GM18867 (cell line): ENCODE measurements around the gene STXBP5.
"Not testable (repeated sequence)": the region's sequence is repeated elsewhere in the genome, so short reads cannot be mapped to it uniquely, and the experiment has no call there.

ENCODE experiments used
- ATAC-seq: cut with Tn5 transposase; IDR thresholded peaks from one replicate; pipeline ENCODE4 v1.9.1; 2021; ENCODE audit warnings: mild to moderate bottlenecking, moderate library complexity; ENCODE audit not compliant: unreplicated experiment

The STXBP5 gene

DNA sequence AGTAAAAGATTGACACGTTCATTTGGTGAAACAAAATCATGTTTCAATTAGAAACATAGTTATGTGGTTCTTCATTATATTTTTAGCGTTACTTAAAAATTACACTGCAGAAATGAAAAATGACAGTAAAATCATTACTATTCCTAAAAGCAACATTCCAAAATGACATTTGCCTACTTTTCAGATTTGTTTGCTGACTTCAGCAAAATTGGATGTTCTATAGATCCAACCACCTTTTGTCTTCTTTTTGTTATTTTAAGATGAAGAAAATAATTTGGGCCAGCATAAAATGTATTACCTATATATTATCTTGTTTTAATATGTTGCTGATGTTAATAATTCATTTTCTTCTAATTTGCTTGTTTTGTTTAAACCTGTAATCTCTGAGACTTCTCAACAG, 30.5 kb downstream of the STXBP5 start:
- ATAC-seq: no peak

DNA sequence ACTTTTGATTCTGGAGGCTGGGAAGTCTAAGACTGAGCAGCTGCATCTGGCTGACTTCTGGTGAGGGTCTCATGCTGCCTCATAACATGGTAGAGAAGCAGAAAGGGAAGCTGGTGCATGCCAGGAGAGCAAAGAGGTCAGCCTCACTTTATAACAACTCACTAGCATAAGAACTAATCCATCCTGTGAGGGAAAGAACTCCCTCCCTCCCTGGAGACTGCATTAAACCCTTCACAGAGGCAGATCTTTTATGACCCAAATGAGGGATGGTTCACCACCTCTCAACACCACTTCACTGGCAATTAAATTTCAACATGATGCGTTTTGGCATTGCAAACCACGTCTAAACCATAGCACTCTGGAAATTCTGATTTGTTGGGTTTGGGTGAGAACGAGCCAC, 33.9 kb downstream of the STXBP5 start:
- ATAC-seq: no peak

DNA sequence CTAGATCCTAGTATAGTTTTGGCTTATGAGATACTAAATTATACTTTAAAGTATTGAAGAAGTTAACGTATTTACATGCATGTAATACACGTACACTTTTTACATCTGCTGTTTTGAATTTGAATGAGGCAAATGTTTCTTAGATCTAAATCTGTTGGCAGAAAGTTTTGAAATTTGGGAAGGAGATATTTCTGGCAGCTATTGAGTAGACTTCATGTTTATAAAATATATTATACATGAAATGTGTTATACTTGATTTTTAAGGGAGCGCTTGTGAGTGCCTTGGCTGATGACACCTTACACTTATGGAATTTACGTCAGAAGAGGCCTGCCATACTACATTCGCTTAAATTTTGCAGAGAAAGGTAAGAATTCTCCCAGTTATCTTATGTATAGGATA, 34.7 kb downstream of the STXBP5 start:
- ATAC-seq: no peak

DNA sequence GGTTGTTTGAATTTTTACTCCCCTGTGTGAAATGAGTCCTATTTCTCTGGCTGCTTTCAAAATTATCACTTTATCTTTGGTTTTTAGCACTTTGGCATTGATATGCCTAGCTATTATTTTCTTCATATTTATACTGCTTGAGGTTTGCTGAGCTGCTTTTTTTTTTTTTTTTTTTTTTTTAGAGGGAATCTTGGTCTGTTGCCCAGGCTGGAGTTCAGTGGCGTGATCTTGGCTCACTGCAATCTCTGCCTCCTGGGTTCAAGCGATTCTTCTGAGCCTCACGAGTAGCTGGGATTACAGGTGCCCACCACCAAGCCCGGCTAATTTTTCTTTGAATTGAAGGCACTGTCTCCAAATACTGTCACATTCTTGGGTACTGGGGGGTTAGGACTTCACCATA, 40.6 kb downstream of the STXBP5 start:
- ATAC-seq: no peak

DNA sequence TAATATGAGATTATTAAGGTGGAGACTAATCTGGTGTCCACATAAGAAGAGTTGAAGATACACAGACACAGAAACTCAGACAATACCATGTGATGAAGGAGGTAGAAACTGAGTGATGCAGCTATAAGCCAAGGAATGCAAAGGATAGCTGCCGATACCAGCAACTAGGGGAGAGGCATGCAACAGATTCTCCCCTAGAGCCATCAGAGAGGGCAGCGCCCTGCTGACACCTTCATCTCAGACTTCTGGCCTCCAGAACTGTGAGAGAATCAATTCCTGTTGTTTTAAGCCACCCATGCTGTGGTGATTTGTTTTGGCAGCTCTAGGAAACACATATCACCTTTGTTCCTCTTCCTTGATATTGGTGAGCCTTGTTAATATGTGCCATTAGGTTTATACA, 41.5 kb downstream of the STXBP5 start:
- ATAC-seq: no peak

DNA sequence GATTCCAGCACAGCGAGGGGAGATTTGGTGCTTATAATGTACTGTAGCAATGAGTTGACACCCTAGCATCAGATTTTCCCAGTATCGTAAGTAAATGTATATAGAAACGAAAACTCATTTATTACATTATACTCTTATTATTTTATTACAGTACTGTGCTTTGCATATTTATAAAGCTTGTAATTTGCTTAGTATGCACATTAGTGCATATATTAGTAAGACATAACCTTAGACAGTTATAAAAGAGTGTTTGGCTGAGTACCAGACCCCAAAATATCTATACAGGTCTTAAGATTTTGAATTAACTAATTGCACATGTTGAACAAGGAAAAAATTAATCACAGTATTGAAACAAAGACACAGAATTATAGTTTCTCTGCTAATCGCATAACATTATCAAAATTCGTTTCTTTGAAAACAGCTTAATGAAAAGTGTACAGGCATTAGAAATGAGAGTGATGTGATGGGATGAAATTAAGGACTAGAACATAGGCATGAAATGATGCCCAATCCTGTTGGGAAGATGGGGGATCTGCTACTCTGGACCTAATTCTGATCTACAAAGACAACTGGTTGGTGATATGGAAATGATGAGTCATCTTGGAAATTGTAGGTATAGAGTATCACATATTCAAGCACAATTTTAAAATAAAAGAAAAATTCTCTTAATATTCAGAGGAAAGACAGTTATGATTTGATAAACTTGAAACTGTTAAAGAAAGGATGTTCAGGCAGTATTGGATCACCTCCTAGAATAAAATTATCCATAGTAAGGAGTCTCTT, 42.8 kb downstream of the STXBP5 start:
- ATAC-seq: no peak

DNA sequence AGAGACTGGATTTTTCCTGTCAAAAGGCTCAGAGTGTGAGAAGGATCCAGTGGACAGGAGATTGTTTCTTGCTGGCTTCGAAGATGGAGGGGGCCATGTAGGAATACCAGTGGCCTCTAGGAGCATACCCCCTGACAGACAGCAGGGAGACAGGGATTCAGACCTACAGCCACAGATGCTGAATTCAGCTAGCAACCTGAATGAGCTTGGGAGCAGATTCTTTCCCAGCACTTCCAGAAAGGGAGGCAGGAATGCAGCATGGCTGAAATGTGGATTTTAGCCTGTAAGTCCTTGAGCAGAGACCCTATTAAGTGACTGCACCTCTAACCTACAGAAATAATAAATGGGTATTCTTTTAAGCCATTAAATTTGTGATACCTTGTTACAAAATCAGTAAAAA, 44.6 kb downstream of the STXBP5 start:
- no peak for ATAC-seq

DNA sequence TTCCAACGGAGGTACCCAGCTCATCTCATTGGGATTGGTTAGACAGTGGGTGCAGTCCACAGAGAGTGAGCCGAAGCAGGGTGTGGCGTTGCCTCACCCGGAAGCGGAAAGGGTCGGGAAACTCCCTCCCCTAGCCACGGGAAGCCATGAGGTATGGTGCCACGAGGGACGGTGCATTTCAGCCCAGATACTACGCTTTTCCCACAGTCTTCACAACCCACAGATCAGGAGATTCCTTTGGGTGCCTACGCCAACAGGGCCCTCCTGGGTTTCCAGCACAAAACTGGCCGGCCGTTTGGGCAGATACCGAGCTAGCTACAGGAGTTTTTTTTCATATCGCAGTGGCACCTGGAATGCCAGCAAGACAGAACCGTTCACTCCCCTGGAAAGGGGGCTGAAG, 46.9 kb downstream of the STXBP5 start:
- no peak for ATAC-seq

DNA sequence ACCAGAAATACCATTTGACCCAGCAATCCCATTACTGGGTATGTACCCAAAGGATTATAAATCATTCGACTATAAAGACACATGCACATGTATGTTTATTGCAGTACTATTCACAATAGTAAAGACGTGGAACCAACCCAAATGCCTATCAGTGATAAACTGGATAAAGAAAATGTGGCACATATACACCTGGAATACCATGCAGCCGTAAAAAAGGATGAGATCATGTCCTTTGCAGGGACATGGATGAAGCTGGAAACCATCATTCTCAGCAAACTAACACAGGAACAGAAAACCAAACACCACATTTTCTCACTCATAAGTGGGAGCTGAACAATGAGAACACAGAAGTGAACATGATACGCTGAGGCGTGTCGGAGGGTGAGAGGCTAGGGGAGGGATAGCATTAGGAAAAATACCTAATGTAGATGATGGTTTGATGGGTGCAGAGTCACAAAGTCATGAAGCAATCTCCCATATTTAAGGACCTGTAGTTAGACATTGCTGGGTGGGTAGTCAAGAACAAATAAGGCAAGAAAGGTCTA, 50.8 kb downstream of the STXBP5 start:
- not testable (repeated sequence) for ATAC-seq

DNA sequence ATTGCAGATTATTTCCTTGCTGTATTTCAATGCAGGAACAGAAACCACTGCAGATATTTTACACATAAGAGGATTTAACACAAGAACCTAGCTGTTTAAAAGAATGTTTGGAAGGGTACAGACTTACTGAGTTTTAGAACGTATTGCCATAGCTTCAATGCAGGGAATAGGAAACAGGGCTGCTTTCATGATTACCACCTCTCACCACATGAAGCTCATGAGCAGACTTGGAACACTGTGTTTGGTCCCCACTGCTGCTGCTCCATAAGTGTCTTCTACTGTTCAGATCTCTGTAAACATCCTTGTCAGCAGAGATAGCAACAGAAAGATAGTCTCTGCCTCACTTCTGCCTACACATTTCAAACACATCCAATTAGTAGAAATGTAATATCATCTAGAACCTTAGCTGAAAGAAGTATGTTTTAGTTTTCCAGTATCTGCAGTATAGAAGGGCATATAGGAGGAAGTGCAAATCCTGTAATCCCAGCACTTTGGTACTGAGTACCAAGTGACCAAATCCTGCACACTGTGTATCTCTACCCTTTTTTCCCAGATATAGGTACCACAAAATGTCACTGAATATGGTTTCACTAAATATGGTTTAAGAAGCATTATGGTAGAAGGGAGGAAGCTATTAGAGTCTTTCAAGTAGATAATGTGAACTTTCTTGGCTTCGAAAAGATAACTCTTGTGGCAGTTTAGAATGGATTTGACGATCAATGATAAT, 51.9 kb downstream of the STXBP5 start:
- ATAC-seq: no peak

DNA sequence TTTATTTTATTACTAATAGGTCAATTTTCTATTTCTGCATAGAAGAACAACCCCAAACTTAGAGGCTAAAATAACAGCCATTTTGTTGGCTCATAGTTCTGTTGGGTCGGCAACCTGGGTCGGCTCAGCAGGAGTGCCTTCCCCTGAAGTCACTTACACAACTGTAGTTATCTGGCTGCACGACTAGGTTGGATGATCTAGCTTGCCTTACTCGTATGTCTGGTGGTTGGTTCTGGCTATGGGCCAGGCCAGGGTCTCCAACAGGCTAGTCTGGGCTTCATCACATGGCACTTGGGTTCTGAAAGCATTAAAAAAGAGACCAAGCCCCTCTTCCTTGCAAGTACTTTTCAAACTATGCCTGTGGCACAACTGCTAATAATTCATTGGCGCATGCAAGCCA, 53.5 kb downstream of the STXBP5 start:
- ATAC-seq: no peak

DNA sequence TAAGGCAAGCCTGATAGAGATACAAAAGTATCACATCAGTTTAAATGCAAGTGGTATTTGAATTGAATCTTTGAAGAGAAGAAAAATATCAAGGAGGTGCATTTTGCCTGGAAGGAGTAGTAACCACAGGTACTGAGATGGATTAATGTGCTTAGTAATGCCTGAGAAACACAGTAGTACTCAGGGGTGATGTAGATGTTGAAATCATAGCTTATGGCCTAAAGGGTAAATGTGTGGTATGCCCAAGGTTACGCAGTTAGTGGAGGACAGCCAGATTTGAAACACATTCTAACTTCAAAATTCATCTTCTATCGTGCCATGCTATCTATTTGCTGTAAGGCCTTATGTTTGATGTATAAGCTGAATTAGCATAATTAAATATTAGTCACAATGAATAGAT, 55.9 kb downstream of the STXBP5 start:
- ATAC-seq: no peak

DNA sequence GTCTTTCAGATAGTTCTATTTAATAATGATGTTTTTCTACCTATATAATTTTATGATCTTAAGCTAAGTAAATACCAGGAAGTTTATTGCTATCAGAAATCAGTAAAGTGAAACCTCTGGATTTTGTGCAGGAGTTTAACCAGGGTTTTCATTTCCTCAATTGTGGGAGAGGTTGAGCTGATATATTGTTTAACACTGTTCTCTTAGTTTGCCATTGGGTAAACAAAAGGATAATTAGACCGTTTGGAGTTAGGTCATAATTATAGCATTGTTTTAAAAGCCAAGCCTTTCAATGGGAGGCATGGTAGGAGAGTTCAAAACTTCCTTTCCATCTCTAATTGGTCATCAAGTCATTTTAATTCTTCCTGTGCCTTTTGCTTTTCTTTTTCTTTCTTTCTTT, 58.7 kb downstream of the STXBP5 start:
- no peak for ATAC-seq

DNA sequence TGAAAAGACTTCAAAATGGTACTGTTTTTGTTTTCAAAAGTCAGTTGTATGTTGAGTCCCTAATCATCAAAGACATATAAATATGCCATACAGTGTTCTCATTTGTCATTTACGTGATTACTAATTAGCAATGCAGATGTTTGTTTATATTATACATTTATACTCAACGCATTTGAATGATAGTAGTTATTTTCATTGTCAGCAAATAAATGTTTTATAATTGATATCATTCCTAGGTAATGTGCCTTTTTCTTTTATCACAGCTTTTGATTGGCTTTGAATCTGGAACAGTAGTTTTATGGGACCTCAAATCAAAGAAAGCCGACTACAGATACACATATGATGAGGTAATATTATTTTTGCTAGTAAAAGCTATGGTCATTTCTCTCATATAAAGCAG, 62.6 kb downstream of the STXBP5 start:
- no peak for ATAC-seq

DNA sequence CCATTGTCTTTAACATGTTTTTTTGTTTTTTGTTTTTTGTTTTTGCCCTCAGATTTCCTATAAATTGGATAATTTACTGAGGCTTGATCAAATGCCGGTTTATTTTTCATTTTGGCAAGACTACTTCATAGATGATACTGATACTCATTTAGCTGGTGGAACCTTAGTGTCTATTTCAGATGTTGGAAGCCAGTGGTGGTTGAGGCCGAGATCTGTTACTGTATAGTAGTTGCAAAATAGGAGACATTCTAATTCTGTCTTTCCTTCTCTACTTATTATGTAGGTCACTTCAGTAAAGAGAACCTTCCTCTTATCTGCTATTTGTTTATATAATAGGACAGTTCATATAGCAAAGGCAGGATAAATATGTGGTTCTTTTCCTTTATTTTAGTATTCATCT, 63.4 kb downstream of the STXBP5 start:
- ATAC-seq: no peak

DNA sequence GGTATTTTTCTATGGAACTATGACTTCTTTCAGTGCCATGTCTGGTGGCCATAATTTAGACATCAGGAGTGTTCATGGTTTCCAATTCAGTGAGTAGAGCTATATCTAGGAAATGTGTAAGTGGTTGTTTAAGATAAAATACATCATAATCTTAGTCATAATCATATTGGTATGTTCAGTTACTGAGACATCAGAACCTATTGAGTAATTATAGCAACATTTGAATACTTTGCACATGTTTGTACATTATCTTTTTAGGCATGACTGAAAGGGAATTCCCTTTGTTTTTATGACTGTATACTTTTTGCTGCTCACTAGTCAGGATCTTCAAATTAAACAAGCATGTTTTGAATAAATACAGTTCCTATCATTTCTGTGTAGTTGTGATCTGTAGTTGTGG, 64.0 kb downstream of the STXBP5 start:
- no peak for ATAC-seq

DNA sequence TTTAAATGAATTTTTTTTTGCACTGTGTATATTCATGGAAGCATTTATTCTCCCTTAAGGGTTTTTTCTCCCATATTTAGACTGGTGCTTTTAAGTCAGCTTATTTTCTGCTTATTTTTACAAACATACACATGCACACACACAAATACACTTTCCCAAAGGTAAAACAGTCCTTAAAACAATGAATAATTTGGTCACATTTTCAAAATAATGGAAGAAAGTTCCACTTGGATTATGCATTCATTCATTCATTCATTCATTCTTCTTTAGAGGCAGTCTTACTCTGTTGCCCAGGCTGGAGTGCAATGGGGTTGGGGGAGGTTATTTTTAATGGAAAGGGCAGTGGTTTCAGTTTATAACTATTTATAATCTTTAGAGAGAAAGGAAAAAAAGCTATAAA, 69.8 kb downstream of the STXBP5 start:
- ATAC-seq: no peak

DNA sequence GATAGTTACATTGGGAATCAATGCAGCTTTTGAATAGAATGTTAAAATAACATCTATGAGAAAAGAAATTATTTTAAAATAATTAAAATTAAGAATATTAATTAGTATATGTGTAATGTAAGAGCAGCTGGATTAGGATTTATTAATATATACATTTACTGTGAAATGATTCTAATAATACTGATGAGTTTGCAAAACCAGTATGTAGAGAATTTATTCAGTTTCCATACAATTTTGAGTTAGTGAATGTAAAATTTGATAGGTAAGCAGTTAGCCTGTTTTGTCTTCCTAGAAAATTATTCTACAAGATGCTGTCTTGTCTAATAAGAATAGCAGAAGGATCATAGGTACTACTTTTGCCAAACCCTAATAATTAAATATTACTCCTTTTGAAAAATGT, 70.6 kb downstream of the STXBP5 start:
- ATAC-seq: no peak

DNA sequence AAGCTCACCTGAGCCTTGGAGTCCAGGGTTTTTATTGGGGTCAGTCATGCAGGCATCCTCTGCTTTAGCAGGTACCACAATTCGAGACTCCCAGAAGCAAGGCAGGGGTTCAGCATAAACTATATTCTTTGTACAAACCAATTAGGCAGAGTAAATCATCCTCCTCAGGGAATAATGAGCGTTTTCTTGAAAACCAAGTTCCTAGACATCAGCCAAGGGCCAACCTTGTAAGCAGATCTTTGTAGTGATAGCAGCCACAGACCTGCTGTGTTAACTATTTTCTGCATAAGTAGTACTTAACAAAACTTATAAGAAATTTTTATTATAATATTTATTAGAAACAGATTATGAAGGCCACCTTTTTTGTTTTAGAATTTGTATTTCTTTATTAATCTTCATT, 74.7 kb downstream of the STXBP5 start:
- no peak for ATAC-seq

DNA sequence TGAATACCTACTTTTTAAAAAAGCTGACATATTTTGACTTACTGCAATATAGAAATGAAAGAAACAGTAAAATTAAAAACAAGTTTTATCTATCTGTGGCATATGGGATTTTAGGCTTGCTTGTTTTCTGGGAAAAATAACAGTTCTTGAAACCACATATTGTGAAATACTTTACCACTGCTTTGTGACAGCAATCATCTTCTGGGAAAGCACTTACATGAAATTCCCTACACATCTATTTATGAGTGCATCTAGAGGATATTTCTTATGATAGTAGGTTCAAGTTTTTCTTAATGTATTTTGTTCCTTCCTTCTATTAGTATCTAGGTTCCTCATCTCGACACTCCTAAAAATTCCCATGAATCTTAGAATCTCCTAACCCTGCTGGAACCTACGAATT, 75.2 kb downstream of the STXBP5 start:
- no peak for ATAC-seq

DNA sequence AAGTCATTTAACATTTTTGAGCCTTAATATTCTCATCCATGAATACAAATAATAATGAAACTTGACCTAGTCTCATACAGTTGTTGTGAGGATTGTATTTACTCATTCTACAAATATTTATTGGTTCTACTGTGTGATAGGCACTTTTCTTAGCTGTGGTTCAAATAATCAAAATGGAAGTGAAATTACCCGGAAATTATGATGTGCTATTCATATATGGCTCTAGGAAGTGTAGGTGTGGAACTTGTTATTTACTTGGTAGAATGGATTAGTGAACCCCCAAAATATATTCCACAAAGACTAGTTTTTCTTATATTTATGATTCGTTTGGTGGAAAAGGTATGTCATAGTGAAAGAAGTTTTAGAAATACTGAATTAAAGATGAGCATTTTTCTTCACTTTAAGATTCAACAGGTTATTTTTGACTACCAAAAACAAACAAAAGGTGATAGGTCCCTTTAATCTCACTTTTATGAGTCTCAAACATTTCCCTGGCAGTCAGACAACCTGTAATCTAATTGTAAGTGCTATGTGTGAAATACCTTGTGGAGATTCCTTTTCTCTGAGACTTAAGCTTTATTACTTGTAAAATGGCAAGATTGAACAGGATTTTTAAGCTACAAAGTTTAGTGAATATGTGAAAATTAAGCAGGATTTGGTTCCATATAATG, 77.8 kb downstream of the STXBP5 start:
- no peak for ATAC-seq

DNA sequence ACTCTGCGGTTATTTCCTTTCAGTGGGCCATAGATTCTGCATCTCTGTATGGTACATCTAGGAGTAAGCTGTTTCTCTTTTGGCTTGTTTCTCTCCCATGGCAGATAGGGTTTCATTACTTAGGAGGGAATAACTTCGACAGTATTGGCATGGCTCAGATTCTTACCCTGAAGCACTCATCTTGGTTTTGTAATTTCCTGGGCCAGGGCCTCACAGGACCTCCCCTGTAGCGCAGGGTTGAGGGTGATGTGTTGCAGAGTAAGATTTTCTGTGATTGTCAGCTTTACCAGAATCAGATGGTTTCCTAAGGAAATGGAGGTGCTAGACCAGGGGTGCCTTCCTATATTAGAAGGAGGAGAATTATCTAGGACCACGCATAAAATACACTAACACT, 78.3 kb downstream of the STXBP5 start:
- no peak for ATAC-seq
